GM23248 (cell line): ENCODE data around the gene TAF6L.
"Not testable (repeated sequence)": the region's sequence is repeated elsewhere in the genome, so short reads cannot be mapped to it uniquely, and the experiment has no call there.

Experiments
- EZH2 ChIP-seq: fragments of 200-600 bp; sonication (generic); IDR thresholded peaks from 2 replicates; pipeline ENCODE4 v1.6.1; 2018; ENCODE audit warnings: antibody characterized with exemption, mild to moderate bottlenecking; ENCODE audit not compliant: insufficient read depth, poor library complexity, severe bottlenecking
- EZH2phosphoT487 ChIP-seq: fragments of 200-600 bp; sonication (generic); IDR thresholded peaks from 2 replicates; pipeline ENCODE4 v1.6.1; 2018; ENCODE audit warnings: antibody characterized with exemption, moderate library complexity, mild to moderate bottlenecking, low read depth; ENCODE audit not compliant: insufficient read depth

DNA sequence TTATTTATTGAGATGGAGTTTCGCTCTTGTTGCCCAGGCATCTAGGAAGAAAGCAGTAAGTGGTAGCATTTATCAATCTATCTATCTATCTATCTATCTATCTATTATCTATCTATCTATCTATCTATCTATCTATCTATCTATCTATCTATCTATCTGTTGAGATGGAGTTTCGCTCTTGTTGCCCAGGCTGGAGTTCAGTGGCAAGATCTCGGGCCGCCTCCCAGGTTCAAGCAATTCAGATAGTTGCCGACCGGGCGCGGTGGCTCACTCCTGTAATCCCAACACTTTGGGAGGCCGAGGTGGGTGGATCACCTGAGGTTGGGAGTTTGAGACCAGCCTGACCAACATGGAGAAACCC is 10.3 kb upstream of the TAF6L start:
- TF ChIP-seq EZH2phosphoT487, EZH2: not testable (repeated sequence)
